Neural cell (in vitro differentiated cells): ENCODE results near the gene CHRNA9.

Source experiments
- CTCF ChIP-seq: fragments of 450-650 bp; IDR thresholded peaks from 2 replicates; pipeline ENCODE4 v1.5.1; 2014; ENCODE audit warnings: antibody characterized with exemption, mild to moderate bottlenecking, moderate library complexity; ENCODE audit not compliant: poor library complexity, severe bottlenecking
- EP300 ChIP-seq: fragments of 450-650 bp; conservative IDR thresholded peaks from 2 replicates; pipeline ENCODE4 v1.6.1; 2014; ENCODE audit warnings: antibody characterized with exemption, mild to moderate bottlenecking, moderate library complexity; ENCODE audit not compliant: poor library complexity, severe bottlenecking
- EZH2 ChIP-seq: fragments of 200-600, 300-800 bp; shearing (Covaris generic), sonication (generic); IDR thresholded peaks from 2 replicates; pipeline ENCODE4 v1.6.1; 2014; ENCODE audit warnings: antibody characterized with exemption, low read length, borderline replicate concordance, mild to moderate bottlenecking; ENCODE audit not compliant: insufficient read depth, poor library complexity, severe bottlenecking
- MXI1 ChIP-seq: fragments of 450-650 bp; conservative IDR thresholded peaks from 2 replicates; pipeline ENCODE4 v1.6.1; 2014; ENCODE audit warnings: antibody characterized with exemption, mild to moderate bottlenecking; ENCODE audit not compliant: poor library complexity, severe bottlenecking
- POLR2AphosphoS5 ChIP-seq: IDR thresholded peaks from 2 replicates; pipeline ENCODE4 v1.6.1; 2012
- RAD21 ChIP-seq: fragments of 450-650 bp; conservative IDR thresholded peaks from 2 replicates; pipeline ENCODE4 v1.6.1; 2014; ENCODE audit warnings: antibody characterized with exemption, mild to moderate bottlenecking, moderate library complexity
- REST ChIP-seq: IDR thresholded peaks from 2 replicates; pipeline ENCODE4 v1.6.1; 2012; ENCODE audit warnings: borderline replicate concordance
- SMC3 ChIP-seq: fragments of 450-650 bp; conservative IDR thresholded peaks from 2 replicates; pipeline ENCODE4 v1.6.1; 2014; ENCODE audit warnings: antibody characterized with exemption, mild to moderate bottlenecking, moderate library complexity; ENCODE audit not compliant: poor library complexity
- TAF1 ChIP-seq: IDR thresholded peaks from 2 replicates; pipeline ENCODE4 v1.6.1; 2012; ENCODE audit warnings: low read depth

GRCh38 chr4:40321574-40322275 lies 13.4 kb upstream of the CHRNA9 start:
- TF ChIP-seq CTCF (no peak), TAF1 (no peak), EP300 (no peak), RAD21 (no peak), POLR2AphosphoS5 (no peak), EZH2 (no peak), REST (no peak), SMC3 (no peak), MXI1 (no peak)
